ENCODE results near the gene PRTG. TPM values are rescaled to one million over a fixed set of nuclear protein-coding genes. Genes with fewer than 3 reads are reported as not detected.

Gene PRTG
- total RNA-seq, 1 donor = 4.7 TPM

DNA sequence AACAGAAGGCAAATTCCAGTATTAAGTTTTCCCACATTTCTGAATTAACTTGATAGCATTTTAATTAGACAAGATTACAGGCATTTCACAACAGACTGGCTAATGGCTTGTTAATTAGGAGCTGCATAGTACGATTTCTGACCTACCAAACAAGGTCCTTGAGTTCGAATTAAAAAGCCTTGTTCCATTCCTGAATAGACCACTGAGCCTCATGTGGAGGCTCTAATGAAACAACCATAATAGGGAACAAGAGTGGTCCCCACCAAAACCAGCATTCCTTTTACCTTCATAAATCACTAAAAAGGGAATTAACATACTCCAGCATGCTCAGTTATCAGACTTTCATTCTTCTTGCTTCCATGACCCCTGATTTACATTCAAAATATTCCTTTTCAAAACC, 66.4 kb downstream of the PRTG start:
- TF ChIP-seq, protein P1, sequence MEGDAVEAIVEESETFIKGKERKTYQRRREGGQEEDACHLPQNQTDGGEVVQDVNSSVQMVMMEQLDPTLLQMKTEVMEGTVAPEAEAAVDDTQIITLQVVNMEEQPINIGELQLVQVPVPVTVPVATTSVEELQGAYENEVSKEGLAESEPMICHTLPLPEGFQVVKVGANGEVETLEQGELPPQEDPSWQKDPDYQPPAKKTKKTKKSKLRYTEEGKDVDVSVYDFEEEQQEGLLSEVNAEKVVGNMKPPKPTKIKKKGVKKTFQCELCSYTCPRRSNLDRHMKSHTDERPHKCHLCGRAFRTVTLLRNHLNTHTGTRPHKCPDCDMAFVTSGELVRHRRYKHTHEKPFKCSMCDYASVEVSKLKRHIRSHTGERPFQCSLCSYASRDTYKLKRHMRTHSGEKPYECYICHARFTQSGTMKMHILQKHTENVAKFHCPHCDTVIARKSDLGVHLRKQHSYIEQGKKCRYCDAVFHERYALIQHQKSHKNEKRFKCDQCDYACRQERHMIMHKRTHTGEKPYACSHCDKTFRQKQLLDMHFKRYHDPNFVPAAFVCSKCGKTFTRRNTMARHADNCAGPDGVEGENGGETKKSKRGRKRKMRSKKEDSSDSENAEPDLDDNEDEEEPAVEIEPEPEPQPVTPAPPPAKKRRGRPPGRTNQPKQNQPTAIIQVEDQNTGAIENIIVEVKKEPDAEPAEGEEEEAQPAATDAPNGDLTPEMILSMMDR (IDR thresholded peaks at IDR 0.05; ENCODE audit: extremely low read depth, low read depth, low read length) = no peak
- Histone ChIP-seq H3K4me3 (ENCODE audit: insufficient read depth, low read length) (no peak overlapping the region), H3K36me3 (ENCODE audit: insufficient read depth, low read length) (no peaks in the 10 kb centered on the region), H3K79me2 (ENCODE audit: insufficient read depth, low read length) (no peaks in the 10 kb centered on the region), H3K27me3 (ENCODE audit: insufficient read depth, low read length) (no peaks in the 10 kb centered on the region), H3K27ac (ENCODE audit: low read depth, low read length) (no peak overlapping the region), H2AFZ (ENCODE audit: low read length) (no peak overlapping the region), H3K9me3 (ENCODE audit: low read depth, low read length) (no peaks in the 10 kb centered on the region), H3K4me2 (ENCODE audit: insufficient read depth, low read length) (no peak overlapping the region), H3K4me1 (ENCODE audit: insufficient read depth, low read length) (no peaks in the 10 kb centered on the region), H4K20me1 (ENCODE audit: insufficient read depth, low read length) (no peaks in the 10 kb centered on the region)
- no peak for DNase-seq (ENCODE audit: insufficient read length, low spot score, missing footprints)

DNA sequence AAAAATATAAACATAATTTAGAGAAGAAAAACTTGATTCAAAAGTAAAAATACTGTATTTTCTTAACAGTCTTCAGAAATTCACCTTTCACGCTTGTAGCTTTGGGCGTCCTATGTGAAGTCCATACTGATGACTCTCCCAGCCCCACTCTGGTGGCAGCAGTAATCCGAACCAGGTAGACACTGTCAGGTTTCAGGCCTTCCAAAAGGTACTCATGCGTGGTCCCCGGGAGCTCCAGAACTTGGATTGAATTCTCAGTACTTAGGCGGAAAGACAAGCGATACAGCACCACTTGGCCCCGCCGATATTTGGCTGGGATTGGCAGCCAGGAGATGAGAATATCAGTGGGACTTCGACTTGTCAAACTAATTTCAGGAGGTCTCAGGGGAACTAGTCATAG, 69.7 kb downstream of the PRTG start:
- no peaks in the 10 kb centered on the region for H4K20me1 ChIP-seq (ENCODE audit: insufficient read depth, low read length)
- DNase-seq (ENCODE audit: insufficient read length, low spot score, missing footprints) = no peak
- no peaks in the 10 kb centered on the region for H3K9me3 ChIP-seq (ENCODE audit: low read depth, low read length)
- H2AFZ ChIP-seq (ENCODE audit: low read length) = no peak overlapping the region
- no peak overlapping the region for H3K4me2 ChIP-seq (ENCODE audit: insufficient read depth, low read length)
- H3K36me3 ChIP-seq (ENCODE audit: insufficient read depth, low read length) = no peaks in the 10 kb centered on the region
- TF ChIP-seq, protein P1 (IDR thresholded peaks at IDR 0.05; ENCODE audit: extremely low read depth, low read depth, low read length) = no peak
- no peak overlapping the region for H3K4me3 ChIP-seq (ENCODE audit: insufficient read depth, low read length)
- no peaks in the 10 kb centered on the region for H3K27me3 ChIP-seq (ENCODE audit: insufficient read depth, low read length)
- no peaks in the 10 kb centered on the region for H3K79me2 ChIP-seq (ENCODE audit: insufficient read depth, low read length)
- H3K4me1 ChIP-seq (ENCODE audit: insufficient read depth, low read length) = no peaks in the 10 kb centered on the region
- H3K27ac ChIP-seq (ENCODE audit: low read depth, low read length) = no peak overlapping the region

DNA sequence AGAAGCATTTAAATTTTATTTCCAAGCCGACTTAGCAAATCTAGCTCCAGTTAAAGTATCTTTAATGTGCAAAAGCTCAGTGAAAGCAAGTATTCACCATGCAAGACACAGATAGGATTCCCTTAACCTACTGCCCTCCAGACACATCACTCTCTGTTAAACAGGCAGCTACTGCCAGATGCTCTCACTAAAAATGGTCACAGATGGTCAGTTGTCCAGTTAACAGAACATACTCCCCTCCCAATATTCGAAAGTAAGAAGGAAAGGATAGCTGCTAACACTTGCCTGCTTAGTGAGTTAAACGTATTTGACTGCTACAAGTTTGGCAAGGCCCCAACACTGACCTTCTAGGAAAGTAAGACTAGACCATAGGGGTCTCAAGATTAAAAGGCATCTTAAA, 73.7 kb downstream of the PRTG start:
- no peak for DNase-seq (ENCODE audit: insufficient read length, low spot score, missing footprints)
- TF ChIP-seq, protein P1 (IDR thresholded peaks at IDR 0.05; ENCODE audit: extremely low read depth, low read depth, low read length) = no peak

DNA sequence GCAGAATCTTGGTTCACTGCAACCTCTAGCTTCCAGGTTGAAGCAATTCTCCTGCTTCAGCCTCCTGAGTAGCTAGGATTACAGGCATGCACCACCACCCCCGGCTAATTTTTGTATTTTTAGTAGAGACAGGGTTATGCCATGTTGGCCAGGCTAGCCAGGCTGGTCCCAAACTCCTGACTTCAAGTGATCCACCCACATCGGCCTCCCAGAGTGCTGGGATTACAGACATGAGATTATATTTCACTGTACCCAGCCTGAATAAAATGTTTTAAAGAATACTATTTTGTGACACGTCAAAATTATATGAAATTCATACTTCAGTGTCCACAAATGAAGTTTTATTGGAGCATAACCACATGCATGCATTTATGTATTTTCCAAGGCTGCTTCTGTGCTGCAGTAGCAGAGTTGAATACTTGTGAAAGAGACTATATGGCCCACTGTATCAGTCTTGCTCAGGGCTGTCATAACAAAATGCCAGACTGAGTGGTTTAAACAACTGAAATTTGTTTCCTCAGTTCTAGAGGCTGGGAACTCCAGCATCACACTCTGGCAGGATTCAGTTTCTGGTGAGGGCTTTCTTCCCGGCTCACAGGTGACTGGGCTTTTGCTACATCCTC, 77.2 kb downstream of the PRTG start:
- no peaks in the 10 kb centered on the region for H3K27me3 ChIP-seq (ENCODE audit: insufficient read depth, low read length)
- DNase-seq (ENCODE audit: insufficient read length, low spot score, missing footprints) = no peak
- H3K27ac ChIP-seq (ENCODE audit: low read depth, low read length) = no peak overlapping the region
- no peaks in the 10 kb centered on the region for H3K36me3 ChIP-seq (ENCODE audit: insufficient read depth, low read length)
- H3K79me2 ChIP-seq (ENCODE audit: insufficient read depth, low read length) = no peaks in the 10 kb centered on the region
- H3K4me1 ChIP-seq (ENCODE audit: insufficient read depth, low read length) = peaks cover 3% of the 10 kb centered on the region
- no peaks in the 10 kb centered on the region for H4K20me1 ChIP-seq (ENCODE audit: insufficient read depth, low read length)
- H3K9me3 ChIP-seq (ENCODE audit: low read depth, low read length) = no peaks in the 10 kb centered on the region
- TF ChIP-seq, protein P1 (IDR thresholded peaks at IDR 0.05; ENCODE audit: extremely low read depth, low read depth, low read length) = no peak
- no peak overlapping the region for H3K4me3 ChIP-seq (ENCODE audit: insufficient read depth, low read length)
- no peak overlapping the region for H3K4me2 ChIP-seq (ENCODE audit: insufficient read depth, low read length)
- no peak overlapping the region for H2AFZ ChIP-seq (ENCODE audit: low read length)

More for the DNA sequence above, 73.7 kb downstream of the PRTG start:
- no peak overlapping the region for H2AFZ ChIP-seq (ENCODE audit: low read length)
- H3K27ac ChIP-seq (ENCODE audit: low read depth, low read length) = no peak overlapping the region
- no peaks in the 10 kb centered on the region for H3K4me1 ChIP-seq (ENCODE audit: insufficient read depth, low read length)
- H3K27me3 ChIP-seq (ENCODE audit: insufficient read depth, low read length) = no peaks in the 10 kb centered on the region
- H4K20me1 ChIP-seq (ENCODE audit: insufficient read depth, low read length) = no peaks in the 10 kb centered on the region
- H3K9me3 ChIP-seq (ENCODE audit: low read depth, low read length) = no peaks in the 10 kb centered on the region
- H3K36me3 ChIP-seq (ENCODE audit: insufficient read depth, low read length) = no peaks in the 10 kb centered on the region
- no peaks in the 10 kb centered on the region for H3K79me2 ChIP-seq (ENCODE audit: insufficient read depth, low read length)
- H3K4me3 ChIP-seq (ENCODE audit: insufficient read depth, low read length) = no peak overlapping the region
- no peak overlapping the region for H3K4me2 ChIP-seq (ENCODE audit: insufficient read depth, low read length)
